ENCODE results near the gene HOXB7.

Gene HOXB7

GRCh38 chr17:48622857-48623256 is 12.0 kb upstream of the HOXB7 start:
- DNase-seq = no peak

DNA sequence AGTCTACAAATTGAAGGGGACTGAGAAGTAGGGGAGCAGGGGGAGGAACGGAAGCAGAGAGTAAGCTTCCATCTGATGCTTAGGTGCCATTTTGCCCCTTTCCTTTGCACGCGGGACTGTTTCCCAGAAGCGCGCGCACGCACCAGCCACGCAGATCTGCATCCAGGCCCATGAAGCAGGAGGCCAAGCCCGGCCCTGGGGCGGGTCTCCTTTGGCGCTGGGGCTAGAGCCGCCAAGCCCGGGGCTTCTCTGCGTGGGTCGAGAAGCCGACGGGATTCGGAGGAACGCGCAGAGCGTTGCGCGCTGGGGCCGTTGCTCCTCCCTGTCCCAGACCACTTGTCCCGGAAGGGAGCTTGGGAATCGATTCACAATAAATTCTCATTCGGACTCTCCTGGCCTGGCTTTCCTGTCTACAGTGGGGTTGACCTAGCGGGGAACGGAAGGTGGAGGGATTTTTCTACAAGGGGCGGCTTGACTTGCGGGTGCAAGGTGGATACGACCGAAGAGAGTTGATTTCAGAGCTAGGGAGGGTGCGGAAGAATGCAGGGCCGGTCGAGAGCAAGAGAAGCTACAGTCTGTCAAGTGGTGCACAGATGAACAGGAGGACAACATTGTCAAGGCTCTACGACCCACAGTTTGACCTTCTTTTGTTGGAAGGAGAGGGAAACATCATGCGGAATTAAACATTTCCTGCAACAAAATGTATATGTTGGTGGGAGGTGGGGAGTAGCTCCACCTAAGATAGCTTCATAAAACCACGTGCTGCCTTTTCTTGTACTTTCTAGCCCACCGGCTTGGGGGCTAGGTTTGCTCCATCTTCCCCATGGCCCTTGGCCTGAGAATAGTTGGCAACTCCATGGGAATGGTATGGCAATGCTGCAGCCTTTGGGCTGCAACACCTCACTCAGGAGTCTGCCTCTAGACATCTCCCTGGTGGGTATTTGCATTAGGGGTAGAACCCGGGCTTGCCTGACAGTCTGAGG is 10.9 kb upstream of the HOXB7 start:
- DNase-seq = no peak

DNA sequence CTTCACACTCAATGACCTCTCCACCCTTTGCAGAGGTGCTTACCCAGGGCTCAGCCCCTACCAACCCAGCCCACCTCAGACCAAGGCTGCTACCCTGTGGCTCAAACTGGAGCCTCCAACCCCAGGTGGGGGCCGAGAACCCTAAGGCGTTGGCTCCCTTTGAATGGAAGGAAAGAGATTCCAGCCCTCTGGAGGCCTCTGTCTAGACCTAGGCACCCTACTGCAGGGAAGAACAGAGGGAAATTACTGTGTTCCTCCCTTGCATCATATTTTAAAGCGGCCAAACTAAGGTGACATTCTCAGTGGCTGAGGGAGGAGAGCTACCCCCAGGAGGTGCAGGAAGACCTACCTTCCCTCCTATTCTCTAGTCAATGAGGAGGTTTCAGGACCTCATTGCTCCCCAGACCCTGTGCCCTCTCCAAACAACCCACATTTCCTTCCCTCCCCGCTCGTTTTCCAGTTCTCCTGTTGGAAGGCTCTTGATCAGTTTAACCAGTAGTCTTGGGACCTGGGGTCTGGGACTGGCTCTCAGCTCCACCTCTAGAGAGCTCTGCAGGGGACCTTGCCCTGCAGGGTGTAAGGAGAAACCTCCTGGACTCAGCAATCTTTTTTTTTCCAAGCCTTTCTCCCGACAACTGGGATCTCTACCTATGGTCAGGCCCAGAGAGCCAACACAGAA is 9.8 kb upstream of the HOXB7 start:
- DNase-seq = no peak

DNA sequence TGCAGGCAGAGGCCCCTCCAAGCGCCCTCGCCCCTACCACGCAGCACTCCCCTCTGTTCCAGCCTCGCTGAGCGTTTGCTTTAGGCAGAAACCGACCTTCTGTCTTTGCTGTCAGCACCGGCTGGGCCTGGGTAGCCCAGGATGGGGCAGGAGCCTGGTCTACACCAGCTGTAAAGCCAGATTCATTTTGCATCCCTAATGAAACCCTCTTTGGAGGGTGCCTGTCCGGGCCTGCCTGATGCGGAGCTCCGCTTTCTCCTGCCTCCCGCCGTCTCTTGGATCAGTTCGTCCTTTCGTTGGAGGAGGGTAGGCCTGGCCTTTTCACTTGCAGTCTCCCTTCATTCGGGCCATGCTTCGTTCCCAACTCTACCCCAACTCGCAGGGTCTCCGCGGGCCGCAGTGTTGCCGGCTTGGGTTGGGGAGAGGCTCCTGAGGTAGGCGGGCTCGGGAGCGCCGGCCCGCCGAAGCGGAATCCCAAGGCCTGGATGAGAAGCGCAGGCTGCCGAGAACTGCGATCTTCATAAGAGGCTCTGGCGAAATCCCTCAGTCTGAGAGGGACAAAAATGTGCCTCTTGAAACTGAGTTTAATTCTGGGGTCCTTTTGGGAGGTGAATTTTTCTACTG is 9.1 kb upstream of the HOXB7 start:
- no peak for DNase-seq

DNA sequence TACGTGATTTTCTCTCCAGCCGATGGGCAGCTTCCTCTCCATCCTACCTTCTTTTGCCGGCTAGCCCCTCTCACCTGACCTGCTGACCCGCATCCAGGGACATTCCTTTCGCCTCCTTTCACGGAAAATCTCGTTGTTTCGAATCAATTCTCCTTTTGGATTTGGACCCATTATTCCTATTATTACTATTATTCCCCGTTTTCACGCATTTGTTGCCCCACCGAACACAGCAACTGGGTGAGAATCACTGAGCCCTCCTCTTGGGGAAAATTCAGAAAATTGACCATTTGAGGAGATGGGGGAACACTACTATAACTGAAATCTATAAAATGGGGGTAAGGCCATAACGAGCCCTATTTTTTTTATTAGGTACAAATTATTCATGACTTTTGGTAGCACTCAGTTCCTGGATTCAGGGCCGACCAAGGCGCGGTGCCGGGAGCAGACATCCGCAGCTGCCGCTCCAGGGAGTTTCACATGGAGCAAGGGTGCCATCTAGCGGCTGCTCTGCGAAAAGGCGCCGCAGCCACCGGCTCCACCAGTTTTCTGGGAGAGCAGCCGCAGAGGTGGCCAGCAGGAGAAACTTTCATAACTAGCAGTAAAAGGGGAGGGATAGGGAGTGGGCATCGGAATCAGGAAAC is 7.6 kb upstream of the HOXB7 start:
- peak; percentile 18 for DNase-seq

DNA sequence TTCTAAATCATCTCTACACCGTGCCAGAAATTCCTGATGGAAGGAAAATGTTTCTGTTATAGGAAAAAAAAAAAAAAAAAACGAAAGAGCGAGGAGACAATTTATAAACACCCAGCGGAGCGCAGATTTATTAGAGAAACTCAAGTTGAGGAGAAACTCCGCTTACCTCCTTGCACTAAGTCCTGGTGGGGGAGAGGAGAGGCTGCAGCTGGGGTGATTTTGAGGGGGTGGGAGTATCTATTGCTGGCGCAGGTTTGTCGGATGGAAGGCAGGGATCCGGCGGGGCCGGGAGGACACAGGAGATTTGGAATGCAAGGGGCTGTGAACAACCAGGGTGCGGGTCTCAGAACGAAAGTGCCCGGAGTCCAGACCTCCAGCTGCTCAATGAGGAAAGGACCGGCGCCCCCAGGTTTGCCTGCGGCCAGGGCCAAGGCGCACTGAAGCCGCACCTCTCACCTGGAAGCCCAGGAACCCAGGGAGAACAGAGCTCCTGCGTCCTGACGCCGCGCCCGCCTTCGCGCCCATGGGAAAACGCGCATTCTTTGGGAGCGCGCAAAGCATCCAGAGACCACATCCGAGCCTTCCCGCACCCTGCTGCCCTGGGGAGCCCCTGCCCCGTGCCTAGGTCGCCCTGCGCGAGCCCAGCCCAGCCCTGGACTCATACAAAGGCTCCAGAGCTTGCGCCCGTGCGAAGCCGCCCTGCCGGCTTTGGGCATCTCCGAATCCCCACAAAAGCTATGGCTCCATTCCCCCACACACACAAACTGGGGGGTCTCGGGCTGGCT is 6.8 kb upstream of the HOXB7 start:
- no peak for DNase-seq

DNA sequence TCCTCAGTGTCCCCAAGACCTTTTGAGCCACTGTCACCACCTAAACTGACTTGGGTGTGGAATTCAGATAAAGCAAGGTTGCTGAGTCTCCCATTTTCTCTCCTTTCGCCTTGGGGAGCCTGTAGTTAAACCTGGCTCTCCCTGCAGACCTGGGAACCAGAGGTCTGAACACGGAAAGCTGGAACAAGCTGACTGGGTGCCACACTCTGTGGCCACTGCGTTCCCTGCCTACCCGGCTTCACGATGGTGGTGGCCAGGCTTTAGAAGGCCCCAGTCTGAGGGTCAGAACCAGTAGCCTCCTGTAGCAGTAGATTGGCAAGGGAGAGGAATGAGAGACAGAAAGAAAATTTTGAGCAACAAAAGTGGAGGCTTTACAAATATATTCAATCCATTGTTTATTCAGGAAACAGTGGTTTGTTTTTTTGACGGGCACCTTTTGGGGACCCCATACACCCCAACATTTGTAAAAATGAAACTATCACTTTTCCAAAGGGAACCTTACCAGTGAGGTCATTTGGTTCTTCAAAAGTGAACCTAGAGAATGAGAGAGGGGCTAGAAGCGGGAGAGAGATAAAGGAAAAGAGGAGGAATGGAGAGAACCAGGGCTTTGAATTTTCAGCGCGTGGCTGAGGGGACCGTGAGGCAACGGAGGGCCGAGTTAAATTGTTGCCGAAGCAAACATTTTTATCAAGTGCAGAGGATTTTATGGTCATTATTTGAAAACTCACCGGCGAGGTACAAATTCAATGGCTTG is 6.1 kb upstream of the HOXB7 start:
- DNase-seq = no peak

- DNase-seq = no peak
These were observed 5.3 kb upstream of the HOXB7 start for GRCh38 chr17:48615963-48616716.

GRCh38 chr17:48615047-48615962 is 4.5 kb upstream of the HOXB7 start, which contains the start of gene HOXB8:
HOXB8 (minus strand) TSS chr17:48615292; CDS start chr17:48614704, 588 bp downstream.
- DNase-seq = no peak

- no peak for DNase-seq
These were observed 3.3 kb upstream of the HOXB7 start for GRCh38 chr17:48613862-48614694.

DNA sequence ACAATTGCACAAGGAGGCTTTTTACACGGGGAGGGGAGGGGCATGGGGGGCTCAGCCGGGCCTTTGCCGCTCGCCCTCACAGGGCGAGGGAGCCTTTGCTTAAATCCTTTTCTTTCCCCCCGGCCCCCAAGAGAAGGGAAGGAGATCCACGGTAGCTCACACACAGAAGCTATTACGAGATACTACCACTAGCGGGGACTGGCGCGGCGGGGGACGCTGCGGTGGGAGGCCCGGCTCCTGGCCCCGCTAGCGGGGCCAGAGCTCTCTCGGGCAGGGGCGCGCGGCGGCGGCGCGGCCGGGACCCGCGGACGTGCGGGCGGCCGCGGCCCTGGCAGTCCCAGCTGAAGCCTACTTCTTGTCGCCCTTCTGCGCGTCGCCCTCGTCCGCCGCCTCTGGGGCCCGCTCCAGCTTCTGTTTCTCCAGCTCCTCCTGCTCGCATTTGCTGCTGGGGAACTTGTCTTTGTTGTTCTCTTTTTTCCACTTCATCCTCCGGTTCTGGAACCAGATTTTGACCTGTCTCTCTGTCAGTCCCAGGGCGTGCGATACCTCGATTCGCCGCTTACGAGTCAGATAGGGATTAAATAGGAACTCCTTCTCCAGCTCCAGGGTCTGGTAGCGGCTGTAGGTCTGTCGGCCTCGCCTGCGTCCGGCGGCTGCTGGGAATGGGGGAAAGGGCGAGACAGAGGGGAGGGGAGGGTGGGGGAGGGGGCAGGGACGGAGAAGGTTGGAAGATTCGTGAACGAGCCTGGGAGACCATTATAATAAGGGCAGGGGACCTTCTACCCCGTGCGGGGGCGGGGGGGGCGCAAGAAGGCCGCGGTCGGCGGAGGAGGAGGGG is 2.3 kb upstream of the HOXB7 start:
- DNase-seq = no peak

- no peak for DNase-seq
These were observed 1.6 kb upstream of the HOXB7 start for GRCh38 chr17:48612456-48612853.

DNA sequence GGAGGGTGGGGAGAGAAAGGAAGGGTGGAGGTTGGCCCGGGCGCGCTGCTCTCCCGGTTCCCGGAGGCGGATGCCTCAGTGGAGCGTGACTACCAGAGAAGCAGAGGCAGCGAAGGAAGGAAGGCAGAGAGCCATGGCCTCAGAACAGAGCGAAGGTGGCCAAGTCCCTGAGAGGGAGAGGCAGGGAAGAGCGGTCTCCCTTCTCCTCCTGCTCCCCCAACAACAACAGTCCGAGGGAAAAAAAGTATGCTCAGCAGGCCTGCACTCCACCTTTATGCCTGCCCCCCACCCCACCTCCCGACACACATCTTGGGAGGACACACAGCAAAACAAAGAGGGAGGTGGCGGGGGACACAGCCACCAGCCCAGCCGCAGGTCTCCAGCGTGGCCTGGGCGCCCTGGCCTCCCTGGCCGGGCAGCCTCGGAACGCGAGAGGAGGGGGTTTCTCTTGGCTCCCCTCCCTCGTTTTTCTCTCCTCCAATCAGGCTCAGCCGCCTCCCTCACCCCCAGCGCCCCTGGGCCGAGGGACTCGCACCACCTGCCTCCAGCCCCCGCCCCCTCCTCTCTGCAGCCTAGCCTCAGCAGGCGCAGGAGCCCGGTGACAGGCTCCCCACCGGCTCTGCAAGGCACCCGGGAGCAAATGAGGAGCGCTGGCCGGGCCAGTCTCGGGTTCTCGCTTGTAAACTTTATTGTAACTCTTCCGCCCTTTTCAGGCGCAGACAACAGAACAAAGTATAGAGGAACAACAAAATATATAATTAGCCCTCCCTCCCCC is 1.1 kb upstream of the HOXB7 start:
- no peak for DNase-seq

GRCh38 chr17:48611213-48611612 is 396 bp upstream of the HOXB7 start:
- no peak for DNase-seq

DNA sequence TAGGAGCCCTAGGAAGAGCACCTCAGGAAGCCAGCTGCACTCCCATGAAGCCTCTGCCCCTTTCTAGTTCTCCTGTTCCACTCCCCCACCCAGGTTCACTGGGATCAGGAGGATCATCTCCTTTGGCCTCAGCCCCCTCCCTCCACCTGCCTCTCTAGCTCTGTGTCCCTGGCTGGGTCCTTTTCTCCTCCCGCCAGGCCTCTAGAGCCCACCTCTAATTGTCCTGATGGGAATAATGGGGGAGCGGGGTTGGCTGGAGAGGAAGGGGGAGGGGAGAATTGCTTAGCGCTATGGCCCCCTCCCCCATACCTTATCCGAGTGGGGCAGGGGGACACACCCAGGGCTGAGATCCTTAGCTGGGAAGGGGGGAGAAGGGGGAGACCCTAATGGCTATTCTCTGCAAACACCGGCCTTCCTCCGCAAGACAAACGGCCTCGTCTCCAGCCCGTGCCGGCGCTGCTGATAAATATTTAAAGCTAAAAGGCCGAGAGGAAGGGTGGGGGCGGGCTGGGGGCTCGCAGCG is 997 bp downstream of the HOXB7 start:
- no peak for DNase-seq

GRCh38 chr17:48609033-48609432 is 1.8 kb downstream of the HOXB7 start:
- no peak for DNase-seq

DNA sequence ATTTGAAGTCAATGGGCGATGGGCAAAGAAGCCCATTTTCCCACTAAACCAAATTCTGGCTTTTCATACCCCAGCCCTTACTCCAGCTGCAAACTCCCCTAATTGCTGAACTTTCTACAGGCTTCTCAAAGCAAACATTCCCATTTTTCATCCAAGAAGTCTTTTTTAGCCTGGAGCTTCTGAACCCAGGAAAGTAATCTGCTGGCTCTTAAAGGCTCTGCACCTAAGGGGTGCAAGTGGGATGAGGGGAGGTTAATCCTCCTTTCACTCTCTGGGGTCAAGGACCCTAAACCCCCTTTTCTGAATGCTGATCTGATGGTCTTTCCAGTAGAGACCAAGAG is 2.4 kb downstream of the HOXB7 start:
- no peak for DNase-seq
